Ishikawa (cell line): ENCODE data around the gene ZBTB8A.

ENCODE experiments used
- CEBPB ChIP-seq: IDR thresholded peaks from 2 replicates; pipeline ENCODE4 v1.6.1; 2012
- CREB1 ChIP-seq: IDR thresholded peaks from 2 replicates; pipeline ENCODE4 v1.6.1; 2012; ENCODE audit warnings: low read depth
- EGR1 ChIP-seq: IDR thresholded peaks from 2 replicates; pipeline ENCODE4 v1.6.1; 2012
- EP300 ChIP-seq: IDR thresholded peaks from 2 replicates; pipeline ENCODE4 v1.6.1; 2012; ENCODE audit warnings: borderline replicate concordance
- FOXM1 ChIP-seq: IDR thresholded peaks from 2 replicates; pipeline ENCODE4 v1.6.1; 2012; ENCODE audit warnings: low read depth, borderline replicate concordance
- MAX ChIP-seq: IDR thresholded peaks from 2 replicates; pipeline ENCODE4 v1.6.1; 2012
- NFIC ChIP-seq: IDR thresholded peaks from 2 replicates; pipeline ENCODE4 v1.6.1; 2012
- RAD21 ChIP-seq: IDR thresholded peaks from 2 replicates; pipeline ENCODE4 v1.6.1; 2012; ENCODE audit warnings: low read depth
- TAF1 ChIP-seq: IDR thresholded peaks from 2 replicates; pipeline ENCODE4 v1.6.1; 2012; ENCODE audit warnings: low read depth, mild to moderate bottlenecking
- TCF12 ChIP-seq: IDR thresholded peaks from 2 replicates; pipeline ENCODE4 v1.6.1; 2012; ENCODE audit warnings: low read depth
- TEAD4 ChIP-seq: IDR thresholded peaks from 2 replicates; pipeline ENCODE4 v1.6.1; 2012
- YY1 ChIP-seq: IDR thresholded peaks from 2 replicates; pipeline ENCODE4 v1.6.1; 2012; ENCODE audit warnings: low read depth
- ZBTB7A ChIP-seq: IDR thresholded peaks from 2 replicates; pipeline ENCODE4 v1.6.1; 2012; ENCODE audit warnings: low read depth
- TF ChIP-seq, protein P1 (sequence below): IDR thresholded peaks from 2 replicates; pipeline ENCODE4 v1.6.1; 2012
- TF ChIP-seq, protein P2 (sequence below): IDR thresholded peaks from 2 replicates; pipeline ENCODE4 v1.6.1; 2012; ENCODE audit warnings: low read depth, mild to moderate bottlenecking

The ZBTB8A gene

GRCh38 chr1:32636914-32637645, 97.9 kb downstream of the ZBTB8A start:
- no peak for TF ChIP-seq MAX
- TF ChIP-seq TAF1: no peak
- no peak for TF ChIP-seq CREB1
- TF ChIP-seq ZBTB7A: no peak

- TF ChIP-seq ZBTB7A (no peak), TAF1 (no peak), TEAD4 (no peak), NFIC (no peak), RAD21 (no peak), FOXM1 (no peak), YY1 (no peak), EGR1 (no peak), MAX (no peak), TCF12 (no peak), EP300 (no peak), CREB1 (no peak), CEBPB (no peak)
- TF ChIP-seq, protein P1, sequence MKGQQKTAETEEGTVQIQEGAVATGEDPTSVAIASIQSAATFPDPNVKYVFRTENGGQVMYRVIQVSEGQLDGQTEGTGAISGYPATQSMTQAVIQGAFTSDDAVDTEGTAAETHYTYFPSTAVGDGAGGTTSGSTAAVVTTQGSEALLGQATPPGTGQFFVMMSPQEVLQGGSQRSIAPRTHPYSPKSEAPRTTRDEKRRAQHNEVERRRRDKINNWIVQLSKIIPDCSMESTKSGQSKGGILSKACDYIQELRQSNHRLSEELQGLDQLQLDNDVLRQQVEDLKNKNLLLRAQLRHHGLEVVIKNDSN: no peak
- TF ChIP-seq, protein P2, sequence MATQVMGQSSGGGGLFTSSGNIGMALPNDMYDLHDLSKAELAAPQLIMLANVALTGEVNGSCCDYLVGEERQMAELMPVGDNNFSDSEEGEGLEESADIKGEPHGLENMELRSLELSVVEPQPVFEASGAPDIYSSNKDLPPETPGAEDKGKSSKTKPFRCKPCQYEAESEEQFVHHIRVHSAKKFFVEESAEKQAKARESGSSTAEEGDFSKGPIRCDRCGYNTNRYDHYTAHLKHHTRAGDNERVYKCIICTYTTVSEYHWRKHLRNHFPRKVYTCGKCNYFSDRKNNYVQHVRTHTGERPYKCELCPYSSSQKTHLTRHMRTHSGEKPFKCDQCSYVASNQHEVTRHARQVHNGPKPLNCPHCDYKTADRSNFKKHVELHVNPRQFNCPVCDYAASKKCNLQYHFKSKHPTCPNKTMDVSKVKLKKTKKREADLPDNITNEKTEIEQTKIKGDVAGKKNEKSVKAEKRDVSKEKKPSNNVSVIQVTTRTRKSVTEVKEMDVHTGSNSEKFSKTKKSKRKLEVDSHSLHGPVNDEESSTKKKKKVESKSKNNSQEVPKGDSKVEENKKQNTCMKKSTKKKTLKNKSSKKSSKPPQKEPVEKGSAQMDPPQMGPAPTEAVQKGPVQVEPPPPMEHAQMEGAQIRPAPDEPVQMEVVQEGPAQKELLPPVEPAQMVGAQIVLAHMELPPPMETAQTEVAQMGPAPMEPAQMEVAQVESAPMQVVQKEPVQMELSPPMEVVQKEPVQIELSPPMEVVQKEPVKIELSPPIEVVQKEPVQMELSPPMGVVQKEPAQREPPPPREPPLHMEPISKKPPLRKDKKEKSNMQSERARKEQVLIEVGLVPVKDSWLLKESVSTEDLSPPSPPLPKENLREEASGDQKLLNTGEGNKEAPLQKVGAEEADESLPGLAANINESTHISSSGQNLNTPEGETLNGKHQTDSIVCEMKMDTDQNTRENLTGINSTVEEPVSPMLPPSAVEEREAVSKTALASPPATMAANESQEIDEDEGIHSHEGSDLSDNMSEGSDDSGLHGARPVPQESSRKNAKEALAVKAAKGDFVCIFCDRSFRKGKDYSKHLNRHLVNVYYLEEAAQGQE: no peak
These were observed 100.4 kb downstream of the ZBTB8A start for GRCh38 chr1:32639489-32640075.

GRCh38 chr1:32644426-32644825, 105.2 kb downstream of the ZBTB8A start:
- TF ChIP-seq FOXM1: no peak
- TF ChIP-seq NFIC: no peak
- no peak for TF ChIP-seq CEBPB
- no peak for TF ChIP-seq ZBTB7A
- no peak for TF ChIP-seq YY1
- TF ChIP-seq, protein P1: no peak
- no peak for TF ChIP-seq TAF1
- no peak for TF ChIP-seq TCF12
- no peak for TF ChIP-seq MAX
- no peak for TF ChIP-seq TEAD4
- TF ChIP-seq EP300: no peak
- TF ChIP-seq, protein P2: no peak
- TF ChIP-seq CREB1: no peak

- TF ChIP-seq YY1 (no peak), CEBPB (no peak), TAF1 (no peak), ZBTB7A (no peak), RAD21 (no peak)
These were observed 108.3 kb downstream of the ZBTB8A start for GRCh38 chr1:32647308-32648134.

GRCh38 chr1:32650248-32650751, 111.1 kb downstream of the ZBTB8A start, which contains the start of gene ZBTB8OS:
TSS of gene ZBTB8OS (minus strand) at chr1:32650550. CDS start at chr1:32650529, 21 bp downstream.
- TF ChIP-seq FOXM1 (no peak), TAF1 (peak; percentile 76), CREB1 (0 out of 2 replicates have a peak, but pooled peaks have one; percentile 10), YY1 (peak; percentile 88), MAX (no peak), NFIC (peak; percentile 70)
